ENCODE data around the gene MED15. TPM values are rescaled to one million over a fixed set of nuclear protein-coding genes. Genes with fewer than 3 reads are reported as not detected.

The MED15 gene
- total RNA-seq, 4 donors from 2014 or later: 30.6 to 62.3 (median 54.3) TPM

GRCh38 chr22:20559174-20559760 is 51.9 kb downstream of the MED15 start:
- WGBS, 2 donors (ENCODE audit: low coverage in 1 of 2): 52 to 86% methylated on average over 3 to 4 of the region's 4 CpGs

GRCh38 chr22:20560716-20561115 is 53.3 kb downstream of the MED15 start:
- Histone ChIP-seq H3K27me3 (no peaks in the 10 kb centered on the region), H3K36me3 (peaks cover 0 to 80% of the 10 kb centered on the region in 2 donors), H3K4me1 (peaks cover 0 to 26% (median 4%) of the 10 kb centered on the region in 3 donors), H3K27ac (no peak overlapping the region), H3K9me3 (no peaks in the 10 kb centered on the region), H3K4me3 (no peak overlapping the region)
- TF ChIP-seq POLR2AphosphoS5 (IDR thresholded peaks at IDR 0.05) (no peak), EP300 (IDR thresholded peaks at IDR 0.05) (no peak), POLR2A (IDR thresholded peaks at IDR 0.05) (no peak), CTCF (IDR thresholded peaks at IDR 0.05) (no peak)
- ATAC-seq: no peak
- WGBS, 2 donors (ENCODE audit: low coverage in 1 of 2): 92 to 94% methylated on average over 3 of the region's 3 CpGs

More at GRCh38 chr22:20559174-20559760, 51.9 kb downstream of the MED15 start:
- Histone ChIP-seq H3K4me3 (no peak overlapping the region), H3K36me3 (peaks cover 0 to 80% of the 10 kb centered on the region in 2 donors), H3K4me1 (peaks cover 0 to 29% (median 5%) of the 10 kb centered on the region in 3 donors), H3K27ac (no peak overlapping the region), H3K9me3 (no peaks in the 10 kb centered on the region), H3K27me3 (no peaks in the 10 kb centered on the region)
- TF ChIP-seq POLR2A (IDR thresholded peaks at IDR 0.05) (no peak), EP300 (IDR thresholded peaks at IDR 0.05) (no peak), POLR2AphosphoS5 (IDR thresholded peaks at IDR 0.05) (no peak), CTCF (IDR thresholded peaks at IDR 0.05) (no peak)
- ATAC-seq: no peak

DNA sequence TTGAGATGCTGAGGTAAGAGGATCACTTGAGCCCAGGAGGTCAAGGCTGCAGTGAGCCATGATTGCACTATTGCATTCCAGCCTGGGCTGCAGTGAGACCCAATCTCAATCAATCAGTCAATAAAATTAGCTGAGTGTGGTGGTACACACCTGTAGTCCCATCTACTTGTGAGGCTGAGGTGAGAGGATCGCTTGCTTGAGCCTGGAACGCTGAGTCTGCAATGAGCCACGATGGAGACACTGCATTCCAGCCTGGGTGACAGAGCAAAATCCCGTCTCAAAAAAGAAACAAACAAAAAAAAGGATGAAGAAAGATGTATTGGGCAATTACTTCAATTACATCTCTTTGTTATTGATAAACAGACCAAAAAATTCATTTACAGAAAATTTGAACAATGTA is 54.5 kb downstream of the MED15 start:
- Histone ChIP-seq H3K36me3 (peaks cover 0 to 80% of the 10 kb centered on the region in 2 donors), H3K27me3 (no peaks in the 10 kb centered on the region), H3K9me3 (no peaks in the 10 kb centered on the region), H3K27ac (no peak overlapping the region), H3K4me3 (no peak overlapping the region), H3K4me1 (peaks cover 0 to 33% (median 10%) of the 10 kb centered on the region in 3 donors)
- WGBS, 2 donors (ENCODE audit: low coverage in 1 of 2): 69 to 88% methylated on average over 2 to 4 of the region's 4 CpGs
- no peak for TF ChIP-seq POLR2AphosphoS5 (IDR thresholded peaks at IDR 0.05)
- no peak for TF ChIP-seq EP300 (IDR thresholded peaks at IDR 0.05)
- TF ChIP-seq CTCF (IDR thresholded peaks at IDR 0.05): no peak
- TF ChIP-seq POLR2A (IDR thresholded peaks at IDR 0.05): no peak
- ATAC-seq: no peak

GRCh38 chr22:20562607-20563465 is 55.4 kb downstream of the MED15 start:
- Histone ChIP-seq H3K27me3 (no peaks in the 10 kb centered on the region), H3K27ac (no peak overlapping the region), H3K36me3 (peaks cover 0 to 85% of the 10 kb centered on the region in 2 donors), H3K4me3 (no peak overlapping the region), H3K4me1 (peaks cover 0 to 33% (median 15%) of the 10 kb centered on the region in 3 donors), H3K9me3 (no peaks in the 10 kb centered on the region)
- ATAC-seq: no peak
- TF ChIP-seq EP300 (IDR thresholded peaks at IDR 0.05) (no peak), POLR2AphosphoS5 (IDR thresholded peaks at IDR 0.05) (no peak), CTCF (IDR thresholded peaks at IDR 0.05) (no peak), POLR2A (IDR thresholded peaks at IDR 0.05) (no peak)
- WGBS, 2 donors (ENCODE audit: low coverage in 1 of 2): 90 to 97% methylated on average over 8 to 13 of the region's 14 CpGs
